Myocyte (in vitro differentiated cells): ENCODE results near the gene FOXK2. TPM values are rescaled to one million over a fixed set of nuclear protein-coding genes. Genes with fewer than 3 reads are reported as not detected.

Source experiments
- DNase-seq: peaks from one replicate; pipeline ENCODE4 v3.0.0-alpha.2; 2012; ENCODE audit warnings: low read depth
- total RNA-seq: library from RNA; depleted of rRNA; stranded (reverse); fragments of >200 nt; gene quantifications from 2 replicates; pipeline ENCODE4 v1.2.3, GENCODE V29; 2014

Gene FOXK2
- total RNA-seq, 1 donor from 2014 or later: 53.8 TPM

DNA sequence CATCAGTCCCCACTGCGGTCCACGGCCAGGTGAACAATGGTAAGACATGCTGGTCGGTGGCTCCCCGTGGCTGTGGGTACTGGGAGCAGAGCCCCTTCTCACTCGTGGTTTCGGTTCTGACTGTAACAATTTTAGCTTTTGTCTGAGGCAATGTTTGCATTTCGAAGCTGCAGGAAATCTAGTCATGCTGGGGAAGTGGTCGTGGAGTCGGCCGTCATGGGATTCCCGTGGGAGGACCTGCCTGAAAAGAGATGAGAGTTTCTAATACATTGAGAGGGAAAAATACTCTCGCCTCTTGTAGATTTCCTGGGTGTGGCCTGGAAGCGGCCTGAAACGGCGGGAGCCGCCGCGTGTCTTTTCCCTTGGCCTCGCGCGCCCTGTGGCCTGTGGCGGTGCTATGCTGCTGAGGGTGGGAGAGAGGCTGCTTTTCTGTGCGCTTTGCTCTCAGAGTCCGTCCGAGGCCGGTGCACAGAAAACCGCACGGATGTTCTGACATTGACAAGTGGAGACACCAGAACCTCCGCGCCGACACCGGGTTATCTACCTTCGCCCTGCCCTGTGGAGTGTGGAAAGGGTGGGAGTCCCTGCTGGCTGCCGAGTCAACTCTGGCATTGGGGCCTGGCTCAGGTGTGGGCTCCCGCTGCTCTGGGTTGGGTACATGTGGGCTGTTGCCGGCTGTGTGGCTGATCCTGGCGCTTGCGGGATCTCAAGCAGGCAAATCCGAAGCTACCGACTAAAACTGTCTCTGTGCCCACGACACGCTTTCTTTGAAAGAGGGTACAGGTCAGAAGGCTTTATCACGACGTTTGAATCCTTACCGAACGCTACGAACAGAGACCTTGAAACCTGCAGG is 67.9 kb downstream of the FOXK2 start:
- no peak for DNase-seq

- no peak for DNase-seq
Measured at GRCh38 chr17:82588266-82589175, 69.0 kb downstream of the FOXK2 start.

GRCh38 chr17:82589851-82590180 is 70.3 kb downstream of the FOXK2 start:
- DNase-seq: no peak

DNA sequence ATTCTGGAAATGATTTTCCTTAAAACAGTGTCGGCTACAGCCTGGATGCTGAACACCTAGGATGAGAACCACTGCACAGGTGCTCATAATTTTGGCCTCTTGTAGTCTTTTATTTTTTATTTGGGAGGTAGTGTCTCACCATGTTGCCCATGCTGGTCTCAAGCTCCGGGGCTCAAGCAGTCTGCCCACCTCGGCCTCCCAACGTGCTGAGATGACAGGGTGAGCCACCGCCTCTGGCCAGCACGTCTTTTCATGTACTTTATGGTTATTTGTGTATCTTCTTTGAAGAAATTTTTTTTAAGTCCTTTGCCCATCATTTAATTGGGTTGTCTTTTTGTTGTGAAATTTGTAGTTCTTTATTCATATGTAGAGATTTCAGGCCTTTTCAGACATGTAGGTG is 70.7 kb downstream of the FOXK2 start:
- DNase-seq: no peak

- DNase-seq: no peak
Measured at GRCh38 chr17:82590881-82591539, 71.5 kb downstream of the FOXK2 start.

DNA sequence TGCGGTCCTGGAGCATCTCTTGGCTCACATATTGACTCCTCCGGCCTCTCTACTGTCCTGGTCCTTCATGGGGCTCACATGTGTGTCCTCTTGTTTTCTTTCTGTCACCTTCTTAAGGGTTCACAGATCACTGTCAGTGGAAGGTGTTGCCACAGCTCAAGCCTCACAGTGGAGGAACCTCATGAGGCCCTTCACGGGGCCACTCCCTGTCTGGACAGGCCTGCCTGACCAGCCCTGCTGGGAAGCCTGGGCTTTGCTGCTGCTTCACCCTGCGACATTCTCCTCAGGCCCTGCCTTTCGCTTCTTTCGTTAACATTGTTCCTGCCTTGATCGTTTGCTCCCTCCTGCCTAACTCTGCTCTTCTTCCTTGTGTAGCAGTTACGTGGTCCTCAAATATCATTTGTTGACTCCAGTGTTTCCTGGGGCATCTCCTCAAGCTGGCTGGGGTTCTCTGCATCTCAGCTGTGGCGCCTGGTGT is 72.8 kb downstream of the FOXK2 start:
- no peak for DNase-seq

- DNase-seq: peak; percentile 81
Measured at GRCh38 chr17:82592767-82593589, 73.4 kb downstream of the FOXK2 start.

GRCh38 chr17:82593590-82594087 is 74.1 kb downstream of the FOXK2 start:
- no peak for DNase-seq

DNA sequence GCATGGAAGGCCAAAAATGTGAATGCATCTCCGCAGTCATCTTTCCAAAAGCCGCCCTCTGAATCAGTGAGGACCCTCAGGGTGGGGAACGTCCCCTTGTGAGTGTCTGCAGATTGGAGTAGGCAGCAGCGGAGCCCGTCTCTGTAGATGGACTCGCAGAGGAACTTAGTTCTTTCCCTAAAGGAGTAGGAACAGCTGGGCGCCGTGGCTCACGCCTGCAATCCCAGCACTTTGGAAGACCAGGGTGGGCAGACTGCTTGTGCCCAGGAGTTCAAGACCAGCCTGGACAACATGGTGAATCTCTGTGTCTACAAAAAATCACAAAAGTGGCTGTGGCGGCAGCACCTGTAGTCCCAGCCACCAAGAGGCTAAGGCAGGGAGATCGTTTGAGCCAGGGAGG is 75.0 kb downstream of the FOXK2 start:
- no peak for DNase-seq

DNA sequence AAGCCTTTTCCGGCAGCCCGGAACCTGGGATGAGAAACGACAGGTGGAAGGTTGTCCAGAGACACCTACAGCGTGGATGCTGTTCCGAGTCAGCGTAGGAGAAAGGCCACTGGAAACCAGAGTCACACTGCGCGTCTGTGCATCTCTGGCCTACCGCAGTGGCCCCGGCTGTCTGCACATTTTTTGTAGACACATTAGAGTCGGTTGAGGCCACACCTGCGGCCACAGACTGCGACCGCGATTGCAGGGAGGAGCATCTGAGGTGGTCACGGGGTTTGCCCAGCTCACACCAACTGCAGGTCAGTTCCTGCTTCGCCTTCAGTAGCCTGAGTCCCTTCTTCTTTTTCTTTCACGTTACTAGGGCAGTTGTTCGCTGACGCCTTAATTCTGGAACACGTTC is 76.4 kb downstream of the FOXK2 start:
- no peak for DNase-seq

DNA sequence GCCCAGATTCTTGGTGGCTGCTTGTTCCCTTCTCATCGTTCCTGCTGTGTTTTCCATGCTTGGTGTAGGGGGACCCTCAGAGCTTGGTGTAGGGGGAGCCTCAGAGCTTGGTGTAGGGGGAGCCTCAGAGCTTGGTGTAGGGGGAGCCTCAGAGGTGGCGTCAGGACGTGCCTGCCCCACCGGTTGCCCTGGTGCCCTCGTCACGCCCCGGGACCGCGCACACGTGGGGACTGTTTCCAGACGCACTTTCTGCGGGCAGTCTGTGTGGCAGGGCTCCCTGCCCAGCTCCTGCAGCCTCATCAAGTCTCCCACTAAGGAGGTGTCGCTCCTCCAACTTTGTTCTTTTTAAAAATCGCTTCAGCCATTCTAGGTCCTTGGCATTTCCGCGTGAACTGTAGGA is 76.8 kb downstream of the FOXK2 start:
- DNase-seq: no peak

DNA sequence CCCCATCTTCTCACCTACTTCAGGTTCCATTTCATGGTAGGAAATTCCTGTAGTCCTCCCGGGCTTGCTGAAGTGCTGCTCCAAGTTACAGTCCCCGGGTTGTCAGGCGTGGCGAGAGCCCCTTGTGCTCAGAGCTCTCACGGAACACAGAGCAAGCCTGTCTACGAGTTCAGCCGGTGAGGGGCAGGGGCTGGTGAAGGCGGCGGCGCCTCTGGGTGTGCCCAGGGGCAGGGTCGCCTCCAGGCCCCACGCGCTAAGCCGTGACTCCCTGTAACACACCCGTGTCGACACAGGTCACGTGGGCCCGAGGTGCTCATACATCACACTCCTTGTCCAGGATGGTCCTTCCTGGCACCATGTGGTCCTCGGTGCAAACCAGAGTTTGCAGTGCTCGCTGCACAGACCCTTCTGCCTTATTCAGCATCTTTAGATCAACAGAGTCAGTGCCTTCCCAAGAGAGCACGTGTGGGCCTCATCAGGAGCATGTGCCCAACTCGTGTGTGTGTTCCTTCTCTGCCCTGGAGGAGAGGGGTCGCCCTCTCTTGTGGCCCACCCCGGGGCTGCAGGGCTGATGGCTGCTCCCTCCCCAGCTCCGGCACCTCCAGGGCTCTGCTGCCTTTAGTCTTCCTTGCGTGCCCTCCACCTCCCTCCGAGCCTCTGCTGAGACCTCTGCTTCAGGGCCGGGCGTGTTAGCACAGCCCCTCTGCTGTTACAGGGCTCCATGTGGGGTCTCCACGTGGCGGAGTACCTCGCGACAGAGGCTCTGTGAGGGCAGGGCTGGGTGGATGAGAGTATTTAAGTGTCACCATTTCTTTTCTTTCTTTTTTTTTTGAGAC is 77.5 kb downstream of the FOXK2 start:
- DNase-seq: no peak

DNA sequence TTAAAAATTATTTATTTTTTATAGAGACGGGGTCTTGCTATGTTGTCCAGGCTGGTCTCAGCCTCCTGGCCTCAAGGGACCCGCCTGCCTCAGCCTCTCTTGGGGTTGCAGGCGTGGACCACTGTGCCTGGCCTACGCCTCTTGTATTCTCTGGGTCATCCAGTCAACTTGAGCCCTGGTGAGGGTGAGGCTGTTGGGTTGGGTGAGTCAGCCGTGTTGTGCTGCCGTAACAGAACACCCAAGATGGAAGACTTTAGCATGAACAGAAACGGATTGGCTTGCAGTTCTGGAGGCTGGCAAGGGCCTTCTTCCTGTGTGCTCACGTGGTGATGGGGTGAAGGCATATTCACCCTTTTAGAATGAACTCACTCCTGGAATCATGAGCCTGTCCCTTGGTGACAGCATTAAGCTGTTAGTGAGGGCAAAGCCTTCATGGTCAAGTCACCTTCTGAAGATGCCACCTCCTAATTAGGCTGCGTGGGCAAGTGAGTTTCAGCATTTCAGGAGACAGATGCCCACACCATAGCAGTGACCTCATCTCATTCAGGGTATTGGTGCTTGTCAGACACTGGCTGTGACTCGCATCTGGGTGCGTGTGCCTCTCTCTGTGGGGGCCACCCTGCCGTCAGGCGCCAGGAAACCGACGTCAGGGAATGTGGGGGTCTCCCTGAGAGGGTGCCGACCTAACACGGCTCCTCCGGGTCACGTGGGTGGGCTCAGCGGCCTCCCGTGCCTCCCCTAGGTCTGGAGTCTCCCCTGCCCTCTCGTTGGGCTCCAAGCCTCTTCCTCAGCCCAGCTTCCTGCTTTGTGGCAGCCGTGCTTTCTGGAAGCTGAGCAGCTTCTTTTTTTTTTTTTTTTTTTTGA is 79.0 kb downstream of the FOXK2 start:
- DNase-seq: peak; percentile 74

- no peak for DNase-seq
Measured at GRCh38 chr17:82599674-82600661, 80.4 kb downstream of the FOXK2 start.

DNA sequence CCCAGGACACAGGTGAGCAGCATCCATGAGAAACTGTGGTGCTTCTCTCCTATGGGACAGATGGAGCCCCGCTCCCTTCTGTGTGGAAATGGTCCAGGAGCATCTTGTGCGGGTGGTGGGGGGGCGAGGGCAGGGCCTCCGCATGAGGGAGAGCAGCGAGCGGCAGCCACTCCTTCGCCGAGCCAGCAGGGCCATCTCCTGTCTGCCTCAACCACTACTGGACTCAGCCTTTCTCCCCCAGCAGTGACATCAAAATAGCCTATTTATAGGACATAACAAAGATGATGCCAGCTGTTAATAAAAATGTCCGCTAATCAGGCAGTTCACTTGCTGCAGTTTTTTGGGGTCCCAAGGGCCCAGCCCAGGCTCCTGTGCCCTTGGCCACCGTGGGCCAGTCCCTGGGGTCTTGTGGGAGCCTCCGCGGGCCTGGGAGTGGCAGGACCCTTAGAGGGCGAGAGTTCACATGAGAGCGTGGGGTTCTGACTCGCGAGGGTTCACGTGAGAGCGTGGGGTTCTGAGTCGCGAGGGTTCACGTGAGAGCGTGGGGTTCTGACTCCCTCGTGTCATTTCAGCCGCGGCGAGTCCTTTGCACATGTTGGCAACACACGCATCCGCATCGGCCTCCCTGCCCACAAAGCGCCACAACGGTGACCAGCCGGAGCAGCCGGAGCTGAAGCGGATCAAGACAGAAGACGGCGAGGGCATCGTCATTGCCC is 81.4 kb downstream of the FOXK2 start:
- DNase-seq: peak; percentile 55

DNA sequence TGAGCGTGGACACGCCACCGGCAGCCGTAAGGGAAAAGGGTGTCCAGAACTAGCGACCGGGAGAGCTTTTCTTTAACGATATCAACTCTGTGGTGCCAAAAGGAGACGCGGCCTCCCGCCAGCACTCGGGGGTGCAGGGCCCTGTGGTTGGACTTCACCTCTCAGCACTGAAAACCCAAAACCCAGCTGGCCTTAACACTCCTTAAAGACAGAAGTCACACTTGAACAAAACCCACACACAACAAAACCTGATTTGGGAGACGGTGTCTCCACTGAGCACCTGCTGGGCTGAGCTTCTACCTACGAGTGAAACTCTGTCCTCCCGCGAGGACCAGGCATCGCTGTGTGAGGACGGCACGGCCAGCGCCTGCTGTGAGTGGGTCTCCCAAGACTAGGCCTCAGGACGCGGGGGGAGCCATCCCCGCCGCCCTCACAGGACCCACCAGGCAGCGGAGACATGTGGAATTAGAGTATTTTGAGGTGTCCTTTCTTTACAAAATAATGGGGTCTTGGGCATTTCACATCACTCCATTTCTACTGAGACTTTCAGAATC is 82.0 kb downstream of the FOXK2 start:
- no peak for DNase-seq
